GM18499 (cell line): ENCODE measurements around the gene RABGEF1.
"Not testable (repeated sequence)": the region's sequence is repeated elsewhere in the genome, so short reads cannot be mapped to it uniquely, and the experiment has no call there.

Source experiments
- ATAC-seq: cut with Tn5 transposase; IDR thresholded peaks from one replicate; pipeline ENCODE4 v1.9.1; 2021; ENCODE audit warnings: moderate number of reproducible peaks; ENCODE audit not compliant: insufficient read depth, unreplicated experiment

The RABGEF1 gene

DNA sequence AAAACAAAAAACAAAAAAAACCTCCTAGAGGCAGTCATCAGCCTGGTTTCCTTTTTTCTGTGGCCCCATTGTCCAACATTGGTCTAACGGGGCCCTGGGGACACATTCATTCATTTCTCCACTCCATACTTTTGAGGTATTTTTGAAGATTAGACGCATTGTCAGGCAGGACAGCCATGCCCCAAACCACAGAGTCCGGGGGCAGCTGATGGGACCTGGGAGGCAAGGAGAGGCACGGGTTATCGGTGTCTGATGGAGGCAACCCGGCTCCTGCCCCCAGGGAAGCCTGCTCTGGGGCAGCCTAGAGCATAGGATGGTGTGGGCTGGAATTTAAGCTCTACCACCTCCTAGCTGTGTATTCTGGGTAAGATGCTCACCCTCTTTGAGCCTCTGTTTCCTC lies 6.5 kb upstream of the RABGEF1 start:
- no peak for ATAC-seq

DNA sequence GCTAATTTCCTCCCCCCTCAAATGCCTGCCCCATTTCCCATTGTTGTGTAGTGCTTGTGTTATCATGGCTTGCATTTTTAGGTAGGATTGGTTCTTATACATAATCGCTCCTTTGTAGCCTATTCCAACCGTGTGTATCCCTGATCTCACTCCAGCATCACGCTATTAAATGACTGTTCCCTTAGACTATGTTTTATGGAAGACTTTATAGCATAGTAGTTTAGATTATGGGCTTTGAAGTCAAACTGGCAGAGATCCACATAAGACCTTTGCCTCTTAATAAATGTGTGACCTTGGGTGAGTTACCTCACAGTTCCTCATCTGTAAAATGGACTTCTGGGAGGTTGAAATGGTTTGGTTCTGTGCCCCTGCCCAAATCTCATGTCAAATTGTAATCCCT lies 5.4 kb upstream of the RABGEF1 start:
- ATAC-seq: no peak

DNA sequence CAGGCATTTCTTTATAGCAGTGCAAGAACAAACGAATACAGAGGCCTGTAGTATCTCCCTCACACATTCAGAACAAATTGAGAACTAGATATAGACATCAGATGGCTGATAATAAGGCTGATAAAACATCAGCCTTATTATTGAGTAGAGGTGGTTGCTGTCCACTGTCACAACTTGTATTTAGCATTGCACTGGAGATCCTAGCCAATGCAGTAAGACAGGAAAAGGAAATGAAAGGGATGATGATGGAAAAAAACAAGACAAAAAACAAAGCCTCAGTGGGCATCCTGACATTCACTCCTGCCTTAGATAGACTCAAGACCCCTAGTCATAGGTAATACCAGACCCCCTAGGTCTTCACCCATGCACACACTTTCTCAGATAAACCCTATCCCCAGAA lies 4.7 kb upstream of the RABGEF1 start:
- no peak for ATAC-seq

DNA sequence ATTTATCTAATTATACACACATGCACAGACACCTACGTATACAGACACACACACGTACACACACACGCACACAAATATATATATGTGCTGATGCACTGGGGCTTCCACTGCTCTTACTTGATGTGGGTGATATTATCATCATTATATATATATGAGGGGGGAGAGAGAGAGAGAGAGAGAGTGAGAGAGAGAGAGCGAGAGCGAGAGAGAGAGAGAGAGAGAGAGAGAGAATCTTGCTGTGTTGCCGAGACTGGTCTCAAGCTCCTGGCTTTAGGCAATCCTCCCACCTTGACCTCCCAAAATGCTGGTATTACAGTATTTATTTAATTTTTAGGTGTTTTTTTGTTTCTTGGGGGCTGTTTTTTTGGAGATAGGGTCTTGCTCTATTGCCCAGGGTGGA lies 3.6 kb upstream of the RABGEF1 start:
- no peak for ATAC-seq

DNA sequence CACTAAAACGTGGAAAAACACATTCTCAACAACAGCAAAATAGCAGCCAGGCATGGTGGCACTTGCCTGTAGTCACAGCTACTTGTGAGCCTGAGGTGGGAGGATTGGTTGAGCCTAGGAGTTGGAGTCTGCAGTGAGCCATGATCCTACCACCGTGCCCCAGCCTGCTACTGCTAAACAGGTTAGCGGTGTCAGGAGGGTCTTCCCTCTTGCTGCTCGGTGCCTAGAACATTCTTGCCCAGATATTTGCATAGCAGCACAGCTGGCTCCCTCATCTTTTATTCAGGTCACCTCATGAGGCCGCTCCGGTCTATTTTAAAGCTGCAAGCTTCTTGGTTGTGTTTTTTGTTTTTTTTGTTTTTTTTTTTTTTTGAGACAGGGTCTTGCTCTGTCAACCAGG lies 2.9 kb upstream of the RABGEF1 start:
- ATAC-seq: no peak

DNA sequence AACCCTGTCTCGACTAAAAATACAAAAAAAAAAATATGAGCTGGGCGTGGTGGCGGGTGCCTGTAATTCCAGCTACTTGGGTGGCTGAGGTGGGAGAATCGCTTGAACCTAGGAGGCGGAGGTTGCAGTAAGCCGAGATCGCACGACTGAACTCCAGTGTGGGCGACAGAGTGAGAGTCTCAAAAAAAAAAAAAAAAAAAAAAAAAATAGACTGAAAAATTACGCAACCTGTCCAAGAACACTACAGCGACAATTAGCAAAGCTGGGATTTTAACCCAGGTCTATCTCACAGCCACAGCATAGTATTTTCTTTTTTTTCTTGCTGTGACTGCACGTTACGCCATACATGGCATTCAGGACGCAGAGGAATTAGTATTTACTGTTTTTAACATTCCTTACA lies 1.1 kb upstream of the RABGEF1 start:
- ATAC-seq: no peak

DNA sequence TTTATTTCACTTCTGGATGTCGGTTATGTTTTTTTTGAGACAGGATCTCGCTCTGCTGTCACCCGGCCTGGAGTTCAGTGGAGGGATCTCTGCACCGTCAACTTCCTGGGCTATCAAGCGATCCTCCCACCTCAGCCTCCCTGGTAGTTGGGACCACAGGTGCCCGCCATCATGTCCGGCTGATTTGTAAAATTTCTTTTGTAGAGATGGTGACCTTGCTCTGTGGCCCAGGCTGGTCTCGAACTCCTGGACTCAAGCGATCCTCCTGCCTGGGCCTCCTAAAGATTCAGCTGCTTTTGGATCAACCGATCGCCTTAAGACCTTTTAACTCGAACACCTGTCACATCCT lies 606 bp upstream of the RABGEF1 start:
- ATAC-seq: no peak

DNA sequence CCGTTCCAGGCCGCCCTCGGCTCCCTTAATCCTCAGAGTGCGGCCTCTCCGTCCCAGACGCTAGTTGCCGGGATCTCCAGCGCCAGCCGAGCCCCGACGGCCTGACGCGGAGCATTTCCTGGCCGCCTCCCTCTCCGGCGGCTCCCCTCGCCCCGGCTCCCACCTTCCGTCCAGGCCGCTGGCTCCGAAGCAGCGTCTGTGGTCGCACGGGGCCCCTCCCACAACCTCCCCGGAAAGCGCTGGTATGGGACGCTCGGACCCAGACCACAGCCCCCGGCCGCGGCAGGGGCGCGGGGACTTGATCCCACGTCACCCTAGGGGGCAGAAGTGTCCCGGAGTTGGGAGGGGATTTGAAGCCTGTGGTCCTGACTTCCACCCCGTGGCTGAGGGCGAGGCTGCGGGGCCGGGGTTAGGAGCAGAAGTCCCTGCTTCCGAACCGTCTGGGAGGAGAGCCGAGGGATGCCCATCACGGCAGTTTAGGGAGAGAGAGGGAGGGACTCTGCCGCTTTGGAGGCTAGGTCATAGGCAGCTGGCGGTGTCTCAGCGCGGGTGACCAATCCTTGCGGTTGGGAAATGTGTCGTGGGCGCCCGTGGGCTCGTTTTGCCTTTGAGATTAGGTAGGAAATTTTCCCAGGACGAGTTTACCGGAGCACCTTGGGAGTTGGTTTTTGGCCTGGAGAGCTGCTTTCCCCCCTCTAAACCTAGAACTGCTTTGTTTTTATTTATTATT lies 612 bp downstream of the RABGEF1 start:
- ATAC-seq: peak; percentile 7

DNA sequence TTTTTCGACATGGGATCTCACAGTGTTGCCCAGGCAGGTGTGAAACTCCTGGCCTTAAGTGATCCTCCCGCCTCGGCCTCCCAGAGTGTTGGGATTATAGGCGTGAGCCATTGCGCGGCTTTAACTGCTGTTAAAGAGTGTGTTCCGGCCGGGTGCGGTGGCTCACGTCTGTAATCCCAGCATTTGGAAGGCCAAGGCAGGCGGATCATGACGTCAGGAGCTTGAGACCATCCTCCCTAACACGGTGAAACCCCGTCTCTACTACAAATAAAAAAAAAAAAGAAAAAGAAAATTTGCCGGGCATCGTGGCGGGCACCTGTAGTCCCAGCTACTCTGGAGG lies 1.1 kb downstream of the RABGEF1 start:
- no peak for ATAC-seq

DNA sequence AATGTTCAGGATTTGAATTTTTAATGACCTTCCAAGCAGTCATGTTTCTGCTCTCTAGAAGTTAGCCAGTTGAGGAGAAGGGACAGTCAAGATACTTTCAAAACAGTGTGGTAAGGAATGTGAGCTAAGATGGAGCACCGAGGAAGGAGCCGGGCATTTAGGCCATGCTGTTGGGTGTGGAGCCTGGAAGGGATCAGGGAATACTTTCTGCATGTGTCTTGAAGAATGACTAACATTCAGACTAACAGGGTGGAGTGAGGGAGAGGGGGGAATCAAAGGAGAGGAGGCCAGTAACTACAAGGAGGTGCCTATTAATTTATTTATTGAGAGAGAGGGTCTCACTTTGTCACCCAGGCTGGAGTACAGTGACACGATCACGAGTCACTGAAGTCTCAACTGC lies 1.8 kb downstream of the RABGEF1 start:
- not testable (repeated sequence) for ATAC-seq

DNA sequence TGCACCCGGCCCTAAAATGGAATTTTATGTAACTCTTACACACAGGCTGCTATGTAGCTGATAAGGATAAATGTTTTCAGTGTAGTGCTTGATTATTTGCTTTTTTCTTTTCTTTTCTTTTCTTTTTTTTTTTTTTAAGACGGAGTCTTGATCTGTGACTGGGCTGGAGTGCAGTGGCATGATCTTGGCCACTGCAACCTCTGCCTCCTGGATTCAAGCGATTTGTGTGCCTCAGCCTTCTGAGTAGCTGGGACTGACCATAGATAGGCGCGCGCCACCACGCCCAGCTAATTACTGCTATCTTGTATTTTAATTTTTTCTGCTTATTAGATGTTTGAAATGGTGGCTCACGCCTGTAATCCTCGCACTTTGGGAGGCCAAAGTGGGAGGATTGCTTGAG lies 3.4 kb downstream of the RABGEF1 start:
- no peak for ATAC-seq

DNA sequence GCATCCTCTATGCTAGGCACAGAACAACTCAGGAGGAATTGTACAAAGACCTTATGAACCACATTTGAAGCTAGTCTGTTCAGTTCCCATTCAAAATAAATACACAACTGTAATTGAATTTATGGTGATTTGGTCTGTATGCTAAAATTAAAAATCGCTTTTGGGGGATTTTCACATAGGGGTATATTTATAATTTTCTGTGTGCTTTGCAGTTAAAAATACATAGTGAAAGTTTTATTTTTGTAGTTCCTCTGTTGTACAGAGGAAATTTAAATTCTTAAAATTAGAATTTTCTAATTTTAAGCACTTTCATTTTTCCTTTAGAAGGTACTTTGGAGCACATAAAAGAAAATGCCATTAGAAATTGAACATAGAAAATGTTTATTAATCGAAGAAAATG lies 6.9 kb downstream of the RABGEF1 start:
- no peak for ATAC-seq

DNA sequence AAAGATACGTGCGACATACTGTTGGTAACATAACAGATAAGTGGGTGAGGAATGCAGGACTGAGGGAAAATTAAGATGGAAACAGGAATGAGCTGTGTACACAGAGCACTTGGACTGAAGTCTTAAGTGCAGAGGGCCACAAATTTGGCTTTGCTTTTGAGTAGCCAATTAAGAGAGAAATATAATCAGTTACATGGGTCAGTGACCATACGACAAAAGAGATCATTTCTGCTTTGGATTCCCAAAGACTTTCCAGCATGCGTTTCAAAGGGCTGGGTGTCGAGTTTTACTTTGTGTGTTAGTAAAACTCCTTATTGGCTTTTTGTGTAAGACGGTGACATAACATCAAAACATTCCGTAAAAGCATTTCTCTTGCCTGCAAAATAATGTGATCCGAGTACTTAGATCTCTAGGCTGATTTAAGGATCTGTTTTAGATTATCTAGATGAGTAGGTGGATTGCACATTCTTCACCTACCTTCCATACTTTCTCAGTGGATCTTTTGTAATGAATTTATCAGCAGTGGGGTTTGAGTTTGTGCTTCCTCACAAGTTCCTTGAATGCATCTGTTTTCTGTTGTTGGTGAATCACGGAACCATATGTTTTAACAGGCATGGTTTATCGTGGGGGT lies 7.5 kb downstream of the RABGEF1 start:
- no peak for ATAC-seq

DNA sequence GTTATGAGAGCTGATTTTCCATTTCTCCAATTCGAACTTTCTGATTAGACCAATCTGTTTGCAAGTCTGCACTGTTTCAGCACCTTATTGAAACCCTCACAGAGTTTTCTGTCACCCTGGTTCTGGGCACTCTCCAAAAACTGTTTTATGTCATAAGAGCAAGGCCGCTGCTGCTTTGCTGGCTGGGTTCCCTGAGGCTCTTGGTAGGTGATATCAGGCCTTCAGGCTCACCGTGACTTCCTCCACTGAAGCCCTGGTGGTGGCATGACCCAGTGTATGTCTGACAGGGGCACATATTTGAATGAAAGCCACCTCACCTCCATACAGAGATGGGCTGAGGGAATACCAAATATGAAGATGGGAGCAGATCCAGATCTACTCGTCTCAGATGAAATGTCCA lies 8.3 kb downstream of the RABGEF1 start:
- ATAC-seq: no peak

DNA sequence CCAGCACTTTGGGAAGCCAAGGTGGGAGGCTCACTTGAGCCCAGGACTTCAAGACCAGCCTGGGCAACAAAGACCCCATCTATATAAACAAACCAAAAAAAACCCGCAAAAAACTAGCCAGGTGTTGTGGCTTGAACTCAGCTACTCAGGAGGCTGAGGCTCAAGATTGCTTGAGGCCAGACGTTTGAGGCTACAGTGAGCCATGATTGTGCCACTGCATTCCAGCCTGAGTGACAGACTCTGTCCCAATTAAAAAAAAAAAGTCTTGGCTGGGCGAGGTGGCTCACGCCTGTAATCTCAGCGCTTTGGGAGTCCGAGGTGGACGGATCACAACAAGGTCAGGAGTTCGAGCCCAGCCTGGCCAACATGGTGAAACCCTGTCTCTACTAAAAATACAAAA lies 11.4 kb downstream of the RABGEF1 start:
- no peak for ATAC-seq

DNA sequence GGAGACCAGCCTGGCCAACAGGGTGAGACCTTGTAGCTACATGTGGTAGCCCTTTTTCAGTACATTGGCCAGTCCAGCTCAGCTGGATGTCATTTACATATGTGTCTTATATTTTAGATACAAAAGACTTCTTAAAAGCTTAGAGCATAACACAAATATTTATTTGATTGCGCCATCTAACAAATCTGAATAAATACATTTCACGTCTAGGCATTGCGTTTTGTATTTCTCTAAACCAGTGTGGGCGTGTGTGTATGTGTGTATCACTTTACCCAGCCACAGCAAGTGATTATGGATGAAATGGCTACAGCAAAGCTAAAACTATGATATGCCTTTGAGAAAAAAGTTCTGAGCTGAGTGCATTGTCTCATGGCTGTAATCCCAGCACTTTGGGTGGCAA lies 14.0 kb downstream of the RABGEF1 start:
- no peak for ATAC-seq

DNA sequence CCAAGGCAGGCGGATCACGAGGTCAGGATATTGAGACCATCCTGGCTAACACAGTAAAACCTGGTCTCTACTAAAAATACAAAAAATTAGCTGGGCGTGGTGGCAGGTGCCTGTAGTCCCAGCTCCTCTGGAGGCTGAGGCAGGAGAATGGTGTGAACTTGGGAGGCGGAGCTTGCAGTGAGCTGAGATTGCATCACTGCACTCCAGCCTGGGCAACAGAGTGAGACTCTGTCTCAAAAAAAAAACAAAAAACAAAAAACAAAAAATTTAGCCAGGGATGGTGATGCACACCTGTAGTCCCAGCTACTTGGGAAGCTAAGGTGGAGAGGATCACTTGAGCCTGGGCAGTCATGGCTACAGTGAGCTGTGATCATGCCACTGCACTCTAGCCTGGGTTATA lies 14.5 kb downstream of the RABGEF1 start:
- ATAC-seq: not testable (repeated sequence)

DNA sequence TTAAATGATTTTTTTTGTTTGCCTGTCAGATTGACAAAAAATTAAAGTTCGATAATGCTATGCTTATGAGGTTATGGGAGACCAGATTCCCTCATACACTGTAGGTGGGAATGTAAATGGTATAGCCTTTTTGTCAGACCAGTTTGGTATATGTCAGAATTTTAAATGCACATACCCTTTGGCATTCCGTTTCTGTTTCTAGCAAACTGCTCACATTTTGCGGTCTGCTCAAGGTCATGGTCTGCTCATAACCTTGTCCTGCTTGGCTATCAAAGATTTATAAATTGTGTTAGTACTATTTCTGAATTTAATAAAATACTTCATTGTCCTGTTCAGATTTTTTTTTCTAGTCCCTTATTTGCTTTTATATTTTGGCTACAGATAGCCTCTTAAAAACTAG lies 15.7 kb downstream of the RABGEF1 start:
- ATAC-seq: not testable (repeated sequence)

DNA sequence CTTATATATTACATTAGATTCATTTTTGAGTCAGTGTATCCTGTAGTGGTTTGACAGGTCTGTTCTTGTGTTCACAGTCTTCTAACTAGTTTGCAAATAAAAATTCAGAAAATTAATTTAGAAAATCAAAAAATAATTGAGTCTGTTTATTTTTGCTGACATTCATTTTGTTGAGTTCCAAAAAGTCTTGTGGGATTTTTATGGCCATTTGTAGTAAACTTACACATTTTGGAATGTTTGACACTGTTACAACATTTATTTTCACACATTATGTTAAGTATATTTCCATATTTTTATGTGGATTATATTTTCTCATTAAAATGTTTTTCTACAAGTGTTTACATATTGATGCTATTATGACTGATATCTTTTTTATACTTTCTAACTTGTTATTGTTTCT lies 16.4 kb downstream of the RABGEF1 start:
- ATAC-seq: no peak

DNA sequence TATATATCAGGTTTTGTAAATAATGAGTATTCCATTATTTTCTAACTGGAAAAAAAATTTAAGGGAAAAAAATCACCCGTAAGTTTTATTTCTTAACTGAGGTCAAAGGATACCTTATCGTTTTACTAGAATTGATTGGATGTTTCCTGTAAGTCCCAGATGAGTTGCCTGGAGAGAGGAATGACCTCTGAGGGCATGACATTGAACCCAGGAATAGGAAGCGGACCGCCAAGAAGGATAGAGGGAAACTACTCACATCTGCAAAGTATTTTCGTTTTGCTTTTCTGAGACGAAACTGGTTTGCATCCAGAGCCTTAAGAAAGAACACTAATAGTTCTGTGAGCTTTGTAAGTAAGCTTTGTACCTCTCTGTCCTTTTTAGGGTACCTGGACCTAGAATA lies 17.4 kb downstream of the RABGEF1 start:
- ATAC-seq: no peak

DNA sequence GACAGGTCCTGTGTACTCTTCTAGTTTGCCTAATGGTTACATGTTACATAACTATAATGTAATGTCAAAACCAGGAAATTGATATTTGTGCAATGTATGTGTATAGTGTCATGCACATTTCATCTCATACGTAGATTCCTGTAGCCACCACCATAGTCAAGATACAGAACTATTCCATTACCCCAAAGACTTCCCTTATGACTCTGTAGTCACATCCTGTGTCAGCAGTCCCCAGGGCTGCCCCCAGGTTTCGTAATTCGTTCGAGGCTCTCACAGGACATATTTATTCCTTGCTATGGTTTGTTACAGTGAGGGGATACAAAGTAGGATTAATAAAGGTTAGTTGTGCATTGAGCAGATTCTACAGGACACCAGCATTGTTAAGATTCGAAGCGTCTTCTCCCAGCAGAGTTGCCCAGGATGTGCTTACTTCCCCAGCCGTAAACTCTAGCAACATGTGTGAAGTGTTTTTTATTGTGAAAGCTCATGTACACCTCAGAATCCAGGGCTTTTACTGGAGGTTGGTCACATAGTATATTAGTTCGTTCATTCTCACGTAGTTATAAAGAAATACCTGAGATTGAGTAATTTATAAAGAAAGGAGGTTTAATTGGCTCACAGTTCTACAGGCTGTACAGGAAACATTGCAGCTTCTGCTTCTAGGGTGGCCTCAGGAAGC lies 18.6 kb downstream of the RABGEF1 start:
- peak; percentile 95 for ATAC-seq

DNA sequence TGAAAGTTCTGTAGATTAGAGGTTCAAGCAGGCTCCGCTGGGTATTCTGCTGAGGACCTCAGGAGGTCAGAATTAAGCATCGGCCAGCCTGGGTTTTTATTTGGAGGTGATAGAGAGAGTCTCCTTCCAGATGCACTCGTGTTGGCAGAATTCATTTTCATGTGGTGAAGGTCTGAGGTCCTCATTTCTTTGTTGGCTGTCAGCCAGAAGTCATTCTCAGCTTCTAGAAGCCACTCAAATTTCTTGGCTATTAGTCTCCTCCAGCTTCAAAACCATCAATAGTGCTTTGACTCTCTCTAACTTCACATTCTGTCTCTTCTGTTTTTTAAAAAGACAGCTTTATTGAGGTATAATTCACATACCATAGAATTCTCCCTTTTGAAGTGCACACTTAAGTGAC lies 22.6 kb downstream of the RABGEF1 start:
- ATAC-seq: not testable (repeated sequence)
